Hepatocyte (in vitro differentiated cells): ENCODE data around the gene SSU72.
"Not testable (repeated sequence)": the region's sequence is repeated elsewhere in the genome, so short reads cannot be mapped to it uniquely, and the experiment has no call there.

Experiments used
- EZH2phosphoT487 ChIP-seq: fragments of 200-600 bp; sonication (generic); IDR thresholded peaks from one replicate; pipeline ENCODE4 v1.6.1; 2018; ENCODE audit warnings: antibody characterized with exemption, mild to moderate bottlenecking, low read depth, moderate library complexity; ENCODE audit not compliant: unreplicated experiment, severe bottlenecking
- TF ChIP-seq, protein P1 (sequence below): fragments of 200-600 bp; sonication (generic); IDR thresholded peaks from 2 replicates; pipeline ENCODE4 v1.5.1; 2016; ENCODE audit warnings: antibody characterized with exemption, mild to moderate bottlenecking; ENCODE audit not compliant: poor library complexity

GRCh38 chr1:1556961-1557360 lies 17.7 kb downstream of the SSU72 start:
- not testable (repeated sequence) for TF ChIP-seq EZH2phosphoT487
- TF ChIP-seq, protein P1, sequence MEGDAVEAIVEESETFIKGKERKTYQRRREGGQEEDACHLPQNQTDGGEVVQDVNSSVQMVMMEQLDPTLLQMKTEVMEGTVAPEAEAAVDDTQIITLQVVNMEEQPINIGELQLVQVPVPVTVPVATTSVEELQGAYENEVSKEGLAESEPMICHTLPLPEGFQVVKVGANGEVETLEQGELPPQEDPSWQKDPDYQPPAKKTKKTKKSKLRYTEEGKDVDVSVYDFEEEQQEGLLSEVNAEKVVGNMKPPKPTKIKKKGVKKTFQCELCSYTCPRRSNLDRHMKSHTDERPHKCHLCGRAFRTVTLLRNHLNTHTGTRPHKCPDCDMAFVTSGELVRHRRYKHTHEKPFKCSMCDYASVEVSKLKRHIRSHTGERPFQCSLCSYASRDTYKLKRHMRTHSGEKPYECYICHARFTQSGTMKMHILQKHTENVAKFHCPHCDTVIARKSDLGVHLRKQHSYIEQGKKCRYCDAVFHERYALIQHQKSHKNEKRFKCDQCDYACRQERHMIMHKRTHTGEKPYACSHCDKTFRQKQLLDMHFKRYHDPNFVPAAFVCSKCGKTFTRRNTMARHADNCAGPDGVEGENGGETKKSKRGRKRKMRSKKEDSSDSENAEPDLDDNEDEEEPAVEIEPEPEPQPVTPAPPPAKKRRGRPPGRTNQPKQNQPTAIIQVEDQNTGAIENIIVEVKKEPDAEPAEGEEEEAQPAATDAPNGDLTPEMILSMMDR = not testable (repeated sequence)
